Kidney capillary endothelial cell (primary cell): ENCODE data around the gene CENPC.
"Not testable (repeated sequence)": the region's sequence is repeated elsewhere in the genome, so short reads cannot be mapped to it uniquely, and the experiment has no call there.

Source experiments
- DNase-seq: peaks from one replicate; pipeline ENCODE4 v3.0.0-alpha.2; 2018; ENCODE audit warnings: low spot score

CENPC gene

GRCh38 chr4:67545199-67546003 is at the start of gene CENPC:
TSS of gene CENPC (minus strand) at chr4:67545503. CDS start at chr4:67545355, 148 bp downstream.
- DNase-seq, result peak; percentile 97

GRCh38 chr4:67593741-67594175 is 48.5 kb upstream of the CENPC start:
- no peak for DNase-seq

GRCh38 chr4:67587156-67587555 is 41.9 kb upstream of the CENPC start:
- no peak for DNase-seq

- DNase-seq, result no peak
These were observed 39.2 kb upstream of the CENPC start for GRCh38 chr4:67584496-67584895.

GRCh38 chr4:67581913-67582312 is 36.6 kb upstream of the CENPC start:
- no peak for DNase-seq

GRCh38 chr4:67581208-67581857 is 36.0 kb upstream of the CENPC start:
- no peak for DNase-seq

- DNase-seq, result no peak
These were observed 35.3 kb upstream of the CENPC start for GRCh38 chr4:67580577-67580976.

GRCh38 chr4:67576538-67576937 is 31.2 kb upstream of the CENPC start:
- no peak for DNase-seq

- DNase-seq, result no peak
These were observed 30.8 kb upstream of the CENPC start for GRCh38 chr4:67576059-67576466.

- DNase-seq, result no peak
These were observed 30.1 kb upstream of the CENPC start for GRCh38 chr4:67575232-67576058.

- DNase-seq, result no peak
These were observed 27.9 kb upstream of the CENPC start for GRCh38 chr4:67573193-67573592.

GRCh38 chr4:67571975-67572374 is 26.7 kb upstream of the CENPC start:
- DNase-seq, result no peak

GRCh38 chr4:67570537-67570936 is 25.2 kb upstream of the CENPC start:
- DNase-seq, result no peak

- no peak for DNase-seq
These were observed 23.5 kb upstream of the CENPC start for GRCh38 chr4:67568820-67569219.

GRCh38 chr4:67566335-67566734 is 21.0 kb upstream of the CENPC start:
- no peak for DNase-seq

- no peak for DNase-seq
These were observed 20.0 kb upstream of the CENPC start for GRCh38 chr4:67565284-67565683.

GRCh38 chr4:67558493-67558892 is 13.2 kb upstream of the CENPC start, which contains the start of gene STAP1:
TSS of gene STAP1 (plus strand) at chr4:67558727. CDS start at chr4:67558810, 83 bp downstream.
- no peak for DNase-seq

- DNase-seq, result no peak
These were observed 11.1 kb upstream of the CENPC start for GRCh38 chr4:67556436-67556835.

GRCh38 chr4:67555447-67555846 is 10.1 kb upstream of the CENPC start:
- no peak for DNase-seq

GRCh38 chr4:67554096-67554495 is 8.8 kb upstream of the CENPC start:
- no peak for DNase-seq

GRCh38 chr4:67552146-67552792 is 7.0 kb upstream of the CENPC start:
- DNase-seq, result not testable (repeated sequence)

- no peak for DNase-seq
These were observed 5.6 kb upstream of the CENPC start for GRCh38 chr4:67550857-67551256.
